HG03135 (cell line): ENCODE results near the gene H2BW2.
"Not testable (repeated sequence)": the region's sequence is repeated elsewhere in the genome, so short reads cannot be mapped to it uniquely, and the experiment has no call there.

ENCODE experiments used
- ATAC-seq: cut with Tn5 transposase; IDR thresholded peaks from one replicate; pipeline ENCODE4 v1.9.1; 2021; ENCODE audit warnings: mild to moderate bottlenecking, moderate library complexity; ENCODE audit not compliant: unreplicated experiment

Gene H2BW2

GRCh38 chrX:104039689-104040505 lies at the start of gene H2BW2:
Gene H2BW2 (plus strand): TSS chrX:104039956. CDS start chrX:104039995, 39 bp downstream.
- ATAC-seq: no peak

GRCh38 chrX:103999234-103999633 lies 40.5 kb upstream of the H2BW2 start:
- peak; percentile 74 for ATAC-seq

GRCh38 chrX:104008831-104009230 lies 30.9 kb upstream of the H2BW2 start:
- ATAC-seq: no peak

GRCh38 chrX:104013158-104013557 lies 26.6 kb upstream of the H2BW2 start:
- no peak for ATAC-seq

GRCh38 chrX:104013606-104014005 lies 26.1 kb upstream of the H2BW2 start, which contains the start of gene H2BW1:
Gene H2BW1 (minus strand): TSS chrX:104013708. CDS start chrX:104013576, 132 bp downstream.
- ATAC-seq: no peak

GRCh38 chrX:104015576-104015975 lies 24.2 kb upstream of the H2BW2 start:
- not testable (repeated sequence) for ATAC-seq

- no peak for ATAC-seq
Observed at GRCh38 chrX:104018126-104018525, 21.6 kb upstream of the H2BW2 start.

- ATAC-seq: no peak
Observed at GRCh38 chrX:104041003-104041402, 1.2 kb downstream of the H2BW2 start.

GRCh38 chrX:104045642-104046041 lies 5.9 kb downstream of the H2BW2 start:
- no peak for ATAC-seq

- no peak for ATAC-seq
Observed at GRCh38 chrX:104047171-104047570, 7.4 kb downstream of the H2BW2 start.

- not testable (repeated sequence) for ATAC-seq
Observed at GRCh38 chrX:104054956-104055355, 15.2 kb downstream of the H2BW2 start.

- not testable (repeated sequence) for ATAC-seq
Observed at GRCh38 chrX:104062636-104063035, 22.9 kb downstream of the H2BW2 start.

GRCh38 chrX:104075778-104076445 lies 36.2 kb downstream of the H2BW2 start, which contains the start of gene TMSB15C:
Gene TMSB15C (minus strand): TSS chrX:104076236.
- ATAC-seq: peak; percentile 98

GRCh38 chrX:104077854-104078253 lies 38.1 kb downstream of the H2BW2 start:
- not testable (repeated sequence) for ATAC-seq

GRCh38 chrX:104084063-104084462 lies 44.3 kb downstream of the H2BW2 start:
- no peak for ATAC-seq

GRCh38 chrX:104084534-104085277 lies 45.0 kb downstream of the H2BW2 start:
- ATAC-seq: no peak

GRCh38 chrX:104085477-104085876 lies 45.7 kb downstream of the H2BW2 start:
- ATAC-seq: no peak

- no peak for ATAC-seq
Observed at GRCh38 chrX:104085919-104086318, 46.2 kb downstream of the H2BW2 start.
